Measurements from ENCODE around the gene SNX24.

SNX24 gene

GRCh38 chr5:122895141-122895540 lies 49.7 kb downstream of the SNX24 start:
- ChIA-PET CTCF (interaction anchor here (1.2 to 1.6 kb wide), 2 partner anchors 12 to 20 kb away, joined by 4 read pairs; no protein-coding TSS in a partner anchor), POLR2A (no interaction called here)
- H3K4me3 ChIP-seq (ENCODE audit: low read depth, low read length) = no peak overlapping the region
- TF ChIP-seq CTCF (IDR thresholded peaks at IDR 0.05; ENCODE audit: insufficient read depth, low read length, missing control alignments) = no peak
- DNase-seq (ENCODE audit: low read depth, low spot score) = no peak

GRCh38 chr5:122896598-122897282 lies 51.3 kb downstream of the SNX24 start:
- no peak overlapping the region for H3K4me3 ChIP-seq (ENCODE audit: low read depth, low read length)
- POLR2A ChIA-PET = interaction anchor here (0.8 kb wide), 1 partner anchor 261 kb away, joined by 3 read pairs; no protein-coding TSS in a partner anchor
- no peak for DNase-seq (ENCODE audit: low read depth, low spot score)
- CTCF ChIA-PET = interaction anchor here (0.7 to 1.9 kb wide), 23 partner anchors 8 to 526 kb away, joined by 3 to 8 read pairs (median 4); partner anchors contain the start of gene CEP120
- TF ChIP-seq CTCF (IDR thresholded peaks at IDR 0.05; ENCODE audit: insufficient read depth, low read length, missing control alignments) = peak; percentile 49

GRCh38 chr5:122897283-122897602 lies 51.8 kb downstream of the SNX24 start:
- ChIA-PET POLR2A (no interaction called here), CTCF (interaction anchor here (1.0 to 1.9 kb wide), 16 partner anchors 9 to 471 kb away, joined by 3 to 8 read pairs (median 4); no protein-coding TSS in a partner anchor)
- TF ChIP-seq CTCF (IDR thresholded peaks at IDR 0.05; ENCODE audit: insufficient read depth, low read length, missing control alignments) = no peak
- no peak overlapping the region for H3K4me3 ChIP-seq (ENCODE audit: low read depth, low read length)
- DNase-seq (ENCODE audit: low read depth, low spot score) = no peak

GRCh38 chr5:122901346-122901745 lies 55.9 kb downstream of the SNX24 start:
- no peak for DNase-seq (ENCODE audit: low read depth, low spot score)
- no peak for TF ChIP-seq CTCF (IDR thresholded peaks at IDR 0.05; ENCODE audit: insufficient read depth, low read length, missing control alignments)
- ChIA-PET CTCF (no interaction called here), POLR2A (no interaction called here)
- H3K4me3 ChIP-seq (ENCODE audit: low read depth, low read length) = no peak overlapping the region

GRCh38 chr5:122902263-122902662 lies 56.9 kb downstream of the SNX24 start:
- H3K4me3 ChIP-seq (ENCODE audit: low read depth, low read length) = no peak overlapping the region
- no peak for TF ChIP-seq CTCF (IDR thresholded peaks at IDR 0.05; ENCODE audit: insufficient read depth, low read length, missing control alignments)
- DNase-seq (ENCODE audit: low read depth, low spot score) = no peak
- ChIA-PET POLR2A (no interaction called here), CTCF (interaction anchor here (0.6 kb wide), 1 partner anchor 83 kb away, joined by 3 read pairs; no protein-coding TSS in a partner anchor)

- CTCF ChIA-PET = no interaction called here
- DNase-seq (ENCODE audit: low read depth, low spot score) = no peak
- no peak for TF ChIP-seq CTCF (IDR thresholded peaks at IDR 0.05; ENCODE audit: insufficient read depth, low read length, missing control alignments)
- POLR2A ChIA-PET = no interaction called here
- no peak overlapping the region for H3K4me3 ChIP-seq (ENCODE audit: low read depth, low read length)
Observed at GRCh38 chr5:122906768-122907167, 61.4 kb downstream of the SNX24 start.
